SK-N-SH treated with all-trans-retinoic acid at 6 μM for 48 hours (cell line): ENCODE data around the gene ARFGEF3.

ENCODE experiments used
- ATAC-seq: fragments of 200-7000 bp; cut with Tn5 transposase; 3 replicates; pipeline ENCODE4 v1.9.1; 2020; ENCODE audit warnings: mild to moderate bottlenecking, moderate library complexity
- ARNTL ChIP-seq: fragments of 450-650 bp; formaldehyde crosslinking; IDR thresholded peaks from 2 replicates; pipeline ENCODE4 v1.5.0; 2020; ENCODE audit warnings: low read depth, mild to moderate bottlenecking, moderate library complexity, borderline replicate concordance
- BACH2 ChIP-seq: fragments of 250-450 bp; sonication (Bioruptor Pico); IDR thresholded peaks from 2 replicates; pipeline ENCODE4 v1.9.0; 2021; ENCODE audit warnings: mild to moderate bottlenecking, borderline replicate concordance
- CREB5 ChIP-seq: fragments of 250-450 bp; sonication (Bioruptor Pico); IDR thresholded peaks from 2 replicates; pipeline ENCODE4 v1.5.1; 2020; ENCODE audit warnings: low read depth, mild to moderate bottlenecking, moderate library complexity
- CSDC2 ChIP-seq: fragments of 250-450 bp; sonication (Bioruptor Pico); IDR thresholded peaks from 2 replicates; pipeline ENCODE4 v1.5.0; 2020; ENCODE audit warnings: mild to moderate bottlenecking, moderate library complexity
- CSRNP3 ChIP-seq: fragments of 250-450 bp; sonication (Bioruptor Pico); IDR thresholded peaks from 2 replicates; pipeline ENCODE4 v1.5.1; 2021; ENCODE audit warnings: mild to moderate bottlenecking, moderate library complexity
- ESRRG ChIP-seq: fragments of 250-450 bp; sonication (Bioruptor Pico); IDR thresholded peaks from 2 replicates; pipeline ENCODE4 v1.6.1; 2021; ENCODE audit warnings: mild to moderate bottlenecking
- GLIS3 ChIP-seq: fragments of 250-450 bp; sonication (Bioruptor Pico); IDR thresholded peaks from 2 replicates; pipeline ENCODE4 v1.5.0; 2020; ENCODE audit warnings: mild to moderate bottlenecking, moderate library complexity
- ISL1 ChIP-seq: fragments of 250-450 bp; sonication (Bioruptor Pico); IDR thresholded peaks from 2 replicates; pipeline ENCODE4 v2.1.2; 2022; ENCODE audit warnings: mild to moderate bottlenecking, moderate library complexity
- OSR1 ChIP-seq: fragments of 250-450 bp; sonication (Bioruptor Pico); IDR thresholded peaks from 2 replicates; pipeline ENCODE4 v1.8.0; 2022; ENCODE audit warnings: moderate library complexity, mild to moderate bottlenecking, inconsistent platforms
- POU6F1 ChIP-seq: fragments of 250-450 bp; sonication (Bioruptor Pico); IDR thresholded peaks from 2 replicates; pipeline ENCODE4 v1.8.0; 2021; ENCODE audit warnings: low read depth, mild to moderate bottlenecking, moderate library complexity, borderline replicate concordance
- RARB ChIP-seq: fragments of 250-450 bp; sonication (Bioruptor Pico); IDR thresholded peaks from 2 replicates; pipeline ENCODE4 v1.8.0; 2021; ENCODE audit warnings: mild to moderate bottlenecking, moderate library complexity
- SNAI2 ChIP-seq: fragments of 250-450 bp; sonication (Bioruptor Pico); IDR thresholded peaks from 2 replicates; pipeline ENCODE4 v1.5.0; 2020; ENCODE audit warnings: mild to moderate bottlenecking, moderate library complexity
- TCF4 ChIP-seq: fragments of 250-450 bp; sonication (Bioruptor Pico); IDR thresholded peaks from 2 replicates; pipeline ENCODE4 v1.8.0; 2021; ENCODE audit warnings: mild to moderate bottlenecking, moderate library complexity, borderline replicate concordance
- TOX ChIP-seq: fragments of 250-450 bp; sonication (Bioruptor Pico); IDR thresholded peaks from 2 replicates; pipeline ENCODE4 v1.8.0; 2021; ENCODE audit warnings: mild to moderate bottlenecking, moderate library complexity, borderline replicate concordance
- TSHZ2 ChIP-seq: fragments of 250-450 bp; sonication (Bioruptor Pico); IDR thresholded peaks from 2 replicates; pipeline ENCODE4 v1.5.0; 2020; ENCODE audit warnings: mild to moderate bottlenecking, moderate library complexity
- ZFP3 ChIP-seq: fragments of 250-450 bp; sonication (Bioruptor Pico); IDR thresholded peaks from 2 replicates; pipeline ENCODE4 v1.5.0; 2020; ENCODE audit warnings: mild to moderate bottlenecking, moderate library complexity
- ZNF565 ChIP-seq: fragments of 450-650 bp; formaldehyde crosslinking; conservative IDR thresholded peaks from 2 replicates; pipeline ENCODE4 v1.5.0; 2020; ENCODE audit warnings: low read depth, mild to moderate bottlenecking, moderate library complexity
- ZNF70 ChIP-seq: fragments of 450-650 bp; formaldehyde crosslinking; IDR thresholded peaks from 2 replicates; pipeline ENCODE4 v1.5.0; 2020; ENCODE audit warnings: mild to moderate bottlenecking, moderate library complexity
- ZNF8 ChIP-seq: fragments of 450-650 bp; formaldehyde crosslinking; IDR thresholded peaks from 2 replicates; pipeline ENCODE4 v1.5.0; 2020; ENCODE audit warnings: mild to moderate bottlenecking, moderate library complexity

Gene ARFGEF3

GRCh38 chr6:138113588-138114210, 48.0 kb upstream of the ARFGEF3 start:
- no peak for ATAC-seq
- no peak for TF ChIP-seq POU6F1 (CRISPR knock-in tag)
- no peak for TF ChIP-seq ZNF8 (CRISPR knock-in tag)
- no peak for TF ChIP-seq CSRNP3 (CRISPR knock-in tag)
- TF ChIP-seq CSDC2 (CRISPR knock-in tag): no peak
- no peak for TF ChIP-seq ZNF70 (CRISPR knock-in tag)
- TF ChIP-seq ISL1 (CRISPR knock-in tag): no peak
- no peak for TF ChIP-seq TCF4
- TF ChIP-seq GLIS3 (CRISPR knock-in tag): no peak
- no peak for TF ChIP-seq OSR1 (CRISPR knock-in tag)
- no peak for TF ChIP-seq ZFP3 (CRISPR knock-in tag)
- no peak for TF ChIP-seq ARNTL
- no peak for TF ChIP-seq TSHZ2 (CRISPR knock-in tag)
- TF ChIP-seq BACH2 (CRISPR knock-in tag): no peak
- TF ChIP-seq RARB (CRISPR knock-in tag): no peak
- no peak for TF ChIP-seq CREB5 (CRISPR knock-in tag)
- TF ChIP-seq TOX (CRISPR knock-in tag): no peak
- no peak for TF ChIP-seq ZNF565 (CRISPR knock-in tag)
- no peak for TF ChIP-seq ESRRG (CRISPR knock-in tag)
- no peak for TF ChIP-seq SNAI2 (CRISPR knock-in tag)

GRCh38 chr6:138115201-138115600, 46.5 kb upstream of the ARFGEF3 start:
- TF ChIP-seq CSDC2 (CRISPR knock-in tag): no peak
- ATAC-seq: no peak

GRCh38 chr6:138115877-138116660, 45.7 kb upstream of the ARFGEF3 start:
- no peak for TF ChIP-seq ISL1 (CRISPR knock-in tag)
- no peak for TF ChIP-seq SNAI2 (CRISPR knock-in tag)
- TF ChIP-seq BACH2 (CRISPR knock-in tag): no peak
- TF ChIP-seq ESRRG (CRISPR knock-in tag): no peak
- TF ChIP-seq RARB (CRISPR knock-in tag): no peak
- TF ChIP-seq, all 23 proteins: peak for 0
- peak; percentile 98 for ATAC-seq

- no peak for TF ChIP-seq POU6F1 (CRISPR knock-in tag)
- TF ChIP-seq CSRNP3 (CRISPR knock-in tag): no peak
- TF ChIP-seq ZNF70 (CRISPR knock-in tag): no peak
- TF ChIP-seq SNAI2 (CRISPR knock-in tag): no peak
- TF ChIP-seq OSR1 (CRISPR knock-in tag): no peak
- no peak for TF ChIP-seq TSHZ2 (CRISPR knock-in tag)
- no peak for TF ChIP-seq GLIS3 (CRISPR knock-in tag)
- no peak for TF ChIP-seq ZNF8 (CRISPR knock-in tag)
- TF ChIP-seq RARB (CRISPR knock-in tag): no peak
- ATAC-seq: no peak
Measured at GRCh38 chr6:138116661-138116999, 45.1 kb upstream of the ARFGEF3 start.
